B cell (primary cell): ENCODE measurements around the gene HGFAC. TPM values are rescaled to one million over a fixed set of nuclear protein-coding genes. Genes with fewer than 3 reads are reported as not detected.

Source experiments
- ATAC-seq: fragments of 200-7000 bp; cut with Tn5 transposase; one replicate; pipeline ENCODE4 v1.10.0; 2021; ENCODE audit warnings: low read depth, mild to moderate bottlenecking, moderate number of reproducible peaks, moderate library complexity
- CTCF ChIA-PET: fragments of 350-600 bp; sonication (Branson Sonifier 250); formaldehyde crosslinking; loops from one replicate; lab custom pipeline; 2021; ENCODE audit warnings: antibody characterized with exemption, inconsistent platforms; lab: Charles Lee
- POLR2A ChIA-PET: fragments of 350-600 bp; sonication (Branson Sonifier 250); formaldehyde crosslinking; loops from one replicate; lab custom pipeline; 2021; ENCODE audit warnings: antibody characterized with exemption; lab: Charles Lee
- DNase-seq: peaks from one replicate; pipeline ENCODE4 v3.0.0; 2013
- H2AFZ ChIP-seq: 2 replicates; pipeline ENCODE4 v1.6.1; 2012; ENCODE audit warnings: mild to moderate bottlenecking, low read depth, low read length; ENCODE audit not compliant: insufficient read depth, poor library complexity, severe bottlenecking
- H3K27ac ChIP-seq, 2 donors: 1 replicate in 1 of 2; 2 replicates in 1 of 2; pipeline ENCODE4 v1.5.1; 2012 to 2013; ENCODE audit warnings: low read length in 2 of 2, mild to moderate bottlenecking in 2 of 2, moderate library complexity in 1 of 2
- H3K27me3 ChIP-seq, 4 experiments: fragments of 200-600 bp in 1 of 4; sonication (generic) in 1 of 4; replicated peaks in 1 of 4; 1 replicate in 2 of 4; 2 replicates in 2 of 4; pipeline versions ENCODE4 v1.6.1 to v1.7.0; 2013 to 2016; ENCODE audit warnings: low read length in 3 of 4, mild to moderate bottlenecking in 2 of 4, mixed read lengths in 1 of 4, moderate library complexity in 1 of 4; ENCODE audit not compliant: insufficient read depth in 4 of 4, control insufficient read depth in 3 of 4; ENCODE audit errors: control extremely low read depth in 1 of 4
- H3K36me3 ChIP-seq, 2 experiments: replicated peaks in 1 of 2; 1 replicate in 1 of 2; 2 replicates in 1 of 2; pipeline versions ENCODE4 v1.6.1 to v1.7.1; 2013; ENCODE audit warnings: low read length in 1 of 2; ENCODE audit not compliant: insufficient read depth in 2 of 2, control insufficient read depth in 1 of 2; ENCODE audit errors: control extremely low read depth in 1 of 2, extremely low read depth in 1 of 2
- H3K4me1 ChIP-seq, 2 donors: fragments of 200-600 bp in 1 of 2; sonication (generic) in 1 of 2; 1 replicate in 1 of 2; 2 replicates in 1 of 2; pipeline versions ENCODE4 v1.5.1 to v1.6.1; 2013 to 2017; ENCODE audit warnings: low read length in 2 of 2; ENCODE audit not compliant: control insufficient read depth in 2 of 2, insufficient read depth in 2 of 2
- H3K4me2 ChIP-seq: replicated peaks from 2 replicates; pipeline ENCODE3; 2012; ENCODE audit warnings: mild to moderate bottlenecking, low read depth, low read length; ENCODE audit not compliant: poor library complexity, severe bottlenecking
- H3K4me3 ChIP-seq, 5 experiments: fragments of 200-600 bp in 1 of 5; sonication (generic) in 1 of 5; 1 replicate in 3 of 5; 2 replicates in 2 of 5; pipeline versions ENCODE4 v1.5.1 to v1.7.0; 2011 to 2016; ENCODE audit warnings: low read length in 4 of 5, mild to moderate bottlenecking in 4 of 5, low read depth in 2 of 5, control low read depth in 1 of 5, moderate library complexity in 1 of 5; ENCODE audit not compliant: insufficient read depth in 1 of 5; ENCODE audit errors: control extremely low read depth in 1 of 5, extremely low read depth in 1 of 5
- H3K79me2 ChIP-seq: fragments of 200-600 bp; sonication (generic); one replicate; pipeline ENCODE4 v1.6.0; 2016; ENCODE audit warnings: low read length; ENCODE audit not compliant: control insufficient read depth, insufficient read depth
- H3K9ac ChIP-seq: fragments of 200-600 bp; sonication (generic); 2 replicates; pipeline ENCODE4 v1.6.1; 2017; ENCODE audit warnings: mild to moderate bottlenecking, low read length, moderate library complexity
- H3K9me3 ChIP-seq, 3 donors: one replicate each; pipeline versions ENCODE4 v1.6.1 to v1.7.1; 2013; ENCODE audit warnings: low read length in 2 of 3; ENCODE audit not compliant: control insufficient read depth in 2 of 3, insufficient read depth in 1 of 3; ENCODE audit errors: control extremely low read depth in 1 of 3
- H4K20me1 ChIP-seq: 2 replicates; pipeline ENCODE4 v1.6.0; 2012; ENCODE audit warnings: mild to moderate bottlenecking, low read length; ENCODE audit not compliant: insufficient read depth, control insufficient read depth, poor library complexity, severe bottlenecking
- H3K27ac Mint-ChIP-seq: one replicate; pipeline ENCODE4 v1.8.0; 2021; ENCODE audit warnings: mixed read lengths
- H3K27me3 Mint-ChIP-seq: one replicate; pipeline ENCODE4 v1.8.0; 2021; ENCODE audit warnings: mixed read lengths
- H3K4me1 Mint-ChIP-seq: one replicate; pipeline ENCODE4 v1.8.0; 2021; ENCODE audit warnings: mixed read lengths
- H3K4me3 Mint-ChIP-seq: one replicate; pipeline ENCODE4 v1.8.0; 2021; ENCODE audit warnings: mixed read lengths
- H3K9me3 Mint-ChIP-seq: one replicate; pipeline ENCODE4 v1.8.0; 2022; ENCODE audit warnings: mixed read lengths; ENCODE audit not compliant: insufficient read depth
- EZH2 ChIP-seq: IDR thresholded peaks from 2 replicates; pipeline ENCODE4 v1.6.1; 2012; ENCODE audit warnings: borderline replicate concordance, low read depth, mild to moderate bottlenecking, moderate library complexity, low read length; ENCODE audit not compliant: insufficient read depth, poor library complexity, severe bottlenecking
- WGBS: methylation state at CpG from one replicate; pipeline ENCODE4 v1.1.5; 2013; ENCODE audit warnings: missing lambda C conversion rate; ENCODE audit not compliant: insufficient coverage; 5-methylcytosine and 5-hydroxymethylcytosine counted together
- intact Hi-C: fragments of 100-400 bp; cut with micrococcal nuclease; formaldehyde crosslinking; loops from one replicate; pipeline ENCODE4 v1.10.0; 2022
- polyA plus RNA-seq: library from polyadenylated mRNA; depleted of rRNA; stranded (reverse); fragments of >200 nt; gene quantifications from 2 replicates; pipeline ENCODE4 v1.2.3, GENCODE V29; 2012
- total RNA-seq, 2 donors: library from RNA; stranded (reverse); fragments of 120-200 nt in 1 of 2; gene quantifications; 1 replicate in 1 of 2; 2 replicates in 1 of 2; pipeline versions ENCODE4 v1.2.3 to v1.2.4, GENCODE V29; 2013 to 2022
- TF ChIP-seq, protein P1 (sequence below): fragments of 200-600 bp; IDR thresholded peaks from one replicate; pipeline ENCODE4 v1.8.0; 2022; ENCODE audit warnings: antibody characterized with exemption, mild to moderate bottlenecking

Gene HGFAC
- total and polyA plus RNA-seq, 2 donors (not counting 1 experiment from before 2014, with no cell fraction given), result not detected

DNA sequence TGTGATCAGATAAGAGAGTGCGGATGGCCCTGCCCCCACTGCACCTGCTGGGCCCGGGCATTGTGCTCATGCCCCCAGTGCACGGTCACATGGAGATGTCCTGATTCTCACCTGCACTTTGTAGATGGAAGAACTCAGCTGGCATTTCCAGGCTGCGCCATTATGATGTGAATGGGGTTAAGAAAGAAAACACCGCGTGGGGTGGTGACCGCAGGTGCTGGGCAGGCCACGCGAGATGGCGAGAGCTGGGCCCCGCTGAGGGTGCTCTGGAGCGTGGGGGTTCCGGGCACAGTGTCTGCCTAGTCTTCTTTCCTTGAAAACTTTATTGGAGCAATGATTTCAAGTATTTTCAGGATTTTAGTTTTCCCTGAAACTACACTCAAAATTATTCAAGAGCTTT is 17.8 kb upstream of the HGFAC start:
- no peaks in the 10 kb centered on the region for H3K27me3 Mint-ChIP-seq
- intact Hi-C loops, result no loop called here
- no peak overlapping the region for H3K4me2 ChIP-seq
- no peak overlapping the region for H2AFZ ChIP-seq
- ATAC-seq, result no peak
- H3K4me1 Mint-ChIP-seq, result peaks cover 3% of the 10 kb centered on the region
- no peak for TF ChIP-seq EZH2
- TF ChIP-seq, protein P1, sequence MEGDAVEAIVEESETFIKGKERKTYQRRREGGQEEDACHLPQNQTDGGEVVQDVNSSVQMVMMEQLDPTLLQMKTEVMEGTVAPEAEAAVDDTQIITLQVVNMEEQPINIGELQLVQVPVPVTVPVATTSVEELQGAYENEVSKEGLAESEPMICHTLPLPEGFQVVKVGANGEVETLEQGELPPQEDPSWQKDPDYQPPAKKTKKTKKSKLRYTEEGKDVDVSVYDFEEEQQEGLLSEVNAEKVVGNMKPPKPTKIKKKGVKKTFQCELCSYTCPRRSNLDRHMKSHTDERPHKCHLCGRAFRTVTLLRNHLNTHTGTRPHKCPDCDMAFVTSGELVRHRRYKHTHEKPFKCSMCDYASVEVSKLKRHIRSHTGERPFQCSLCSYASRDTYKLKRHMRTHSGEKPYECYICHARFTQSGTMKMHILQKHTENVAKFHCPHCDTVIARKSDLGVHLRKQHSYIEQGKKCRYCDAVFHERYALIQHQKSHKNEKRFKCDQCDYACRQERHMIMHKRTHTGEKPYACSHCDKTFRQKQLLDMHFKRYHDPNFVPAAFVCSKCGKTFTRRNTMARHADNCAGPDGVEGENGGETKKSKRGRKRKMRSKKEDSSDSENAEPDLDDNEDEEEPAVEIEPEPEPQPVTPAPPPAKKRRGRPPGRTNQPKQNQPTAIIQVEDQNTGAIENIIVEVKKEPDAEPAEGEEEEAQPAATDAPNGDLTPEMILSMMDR, result no peak
- H3K36me3 ChIP-seq, result no peaks in the 10 kb centered on the region
- no peaks in the 10 kb centered on the region for H3K27me3 ChIP-seq
- POLR2A ChIA-PET, result no interaction called here
- no peak overlapping the region for H3K4me3 Mint-ChIP-seq
- no peak for DNase-seq
- 95% methylated on average over 13 of the region's 13 CpGs for WGBS
- H3K27ac Mint-ChIP-seq, result no peak overlapping the region
- H3K9ac ChIP-seq, result no peak overlapping the region
- no peak overlapping the region for H3K27ac ChIP-seq
- no peaks in the 10 kb centered on the region for H3K79me2 ChIP-seq
- no peak overlapping the region for H3K4me3 ChIP-seq
- H3K9me3 ChIP-seq, result no peaks in the 10 kb centered on the region
- no peaks in the 10 kb centered on the region for H3K9me3 Mint-ChIP-seq
- no peaks in the 10 kb centered on the region for H4K20me1 ChIP-seq
- peaks cover 0 to 5% of the 10 kb centered on the region in 2 donors for H3K4me1 ChIP-seq
- CTCF ChIA-PET, result no interaction called here

DNA sequence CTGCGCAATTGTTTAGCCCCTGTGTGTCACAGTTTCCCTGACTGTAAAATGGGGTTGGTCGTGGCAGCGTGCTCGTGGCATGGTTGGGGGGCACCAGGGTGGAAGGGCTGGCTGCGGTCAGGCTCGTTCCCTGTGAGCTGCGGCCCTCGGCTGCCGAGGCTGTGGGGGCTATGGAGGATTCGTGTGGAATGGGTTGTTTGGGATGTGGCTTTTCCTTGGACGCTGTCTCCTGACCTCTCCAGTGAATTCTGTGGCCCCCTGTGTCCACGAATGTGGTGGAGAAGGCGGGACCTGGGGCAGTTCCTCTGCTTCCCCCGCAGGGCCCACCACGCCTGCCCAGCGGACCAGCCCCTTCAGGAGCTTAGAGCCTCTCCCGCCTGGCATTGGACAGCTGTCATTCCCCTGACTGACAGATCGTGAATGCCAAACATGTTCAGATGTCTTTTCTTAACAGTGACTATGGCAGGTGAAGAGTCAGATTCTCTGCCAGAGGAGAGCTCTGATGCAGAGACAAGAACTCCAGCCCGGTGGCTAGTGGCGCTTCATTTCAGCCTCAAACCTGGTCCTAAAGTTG is 17.2 kb upstream of the HGFAC start:
- ChIA-PET CTCF (no interaction called here), POLR2A (no interaction called here)
- DNase-seq (no peak), ATAC-seq (no peak)
- no peak overlapping the region for H3K4me3 Mint-ChIP-seq
- no peaks in the 10 kb centered on the region for H3K36me3 ChIP-seq
- no peak overlapping the region for H3K4me2 ChIP-seq
- TF ChIP-seq, protein P1, result no peak
- no peak for TF ChIP-seq EZH2
- no peaks in the 10 kb centered on the region for H3K9me3 Mint-ChIP-seq
- H3K9me3 ChIP-seq, result no peaks in the 10 kb centered on the region
- WGBS, result 96% methylated on average over 19 of the region's 20 CpGs
- H3K4me3 ChIP-seq, result no peak overlapping the region
- intact Hi-C loops, result no loop called here
- H3K27ac ChIP-seq, result no peak overlapping the region
- H3K27me3 Mint-ChIP-seq, result no peaks in the 10 kb centered on the region
- H3K79me2 ChIP-seq, result no peaks in the 10 kb centered on the region
- H2AFZ ChIP-seq, result no peak overlapping the region
- H3K4me1 ChIP-seq, result peaks cover 0 to 5% of the 10 kb centered on the region in 2 donors
- H3K4me1 Mint-ChIP-seq, result peaks cover 3% of the 10 kb centered on the region
- no peaks in the 10 kb centered on the region for H4K20me1 ChIP-seq
- H3K9ac ChIP-seq, result no peak overlapping the region
- H3K27ac Mint-ChIP-seq, result no peak overlapping the region
- no peaks in the 10 kb centered on the region for H3K27me3 ChIP-seq
